HT1080 (cell line): ENCODE measurements around the gene PSEN1. TPM values are rescaled to one million over a fixed set of nuclear protein-coding genes. Genes with fewer than 3 reads are reported as not detected.
A peak's percentile ranks its signal among the peaks of the same experiment; 100 is the strongest.
"Not testable (repeated sequence)": the region's sequence is repeated elsewhere in the genome, so short reads cannot be mapped to it uniquely, and the experiment has no call there.

Experiments
- DNase-seq: peaks from one replicate; pipeline ENCODE4 v3.0.0-alpha.2; 2015; ENCODE audit warnings: low read depth
- total RNA-seq: library from RNA; depleted of rRNA; stranded (reverse); fragments of >200 nt; shearing (Covaris generic); gene quantifications from 2 replicates; pipeline ENCODE4 v1.2.3, GENCODE V29; 2014

Gene PSEN1
- total RNA-seq, 1 experiment from 2014 or later, result 27.0 TPM

DNA sequence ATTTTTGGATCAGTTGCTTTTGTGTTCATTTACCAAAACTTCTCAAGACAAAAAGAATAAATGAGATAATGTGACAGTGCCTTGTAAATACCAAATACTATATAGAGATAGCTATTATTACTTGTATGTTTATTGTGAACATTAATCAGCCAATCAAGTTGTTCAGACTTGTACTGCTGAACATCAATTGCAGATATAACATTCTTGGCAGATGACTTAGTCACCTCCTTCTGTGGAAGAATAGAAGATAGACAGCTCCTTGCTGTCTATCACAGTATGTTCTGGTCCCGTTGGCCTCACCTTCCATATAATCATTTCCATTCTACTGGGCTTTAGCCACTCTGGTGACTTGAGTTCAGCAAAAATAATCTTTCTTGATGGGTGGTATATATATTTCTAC is 30.1 kb downstream of the PSEN1 start:
- no peak for DNase-seq

GRCh38 chr14:73167727-73168126 is 31.4 kb downstream of the PSEN1 start:
- DNase-seq, result no peak

DNA sequence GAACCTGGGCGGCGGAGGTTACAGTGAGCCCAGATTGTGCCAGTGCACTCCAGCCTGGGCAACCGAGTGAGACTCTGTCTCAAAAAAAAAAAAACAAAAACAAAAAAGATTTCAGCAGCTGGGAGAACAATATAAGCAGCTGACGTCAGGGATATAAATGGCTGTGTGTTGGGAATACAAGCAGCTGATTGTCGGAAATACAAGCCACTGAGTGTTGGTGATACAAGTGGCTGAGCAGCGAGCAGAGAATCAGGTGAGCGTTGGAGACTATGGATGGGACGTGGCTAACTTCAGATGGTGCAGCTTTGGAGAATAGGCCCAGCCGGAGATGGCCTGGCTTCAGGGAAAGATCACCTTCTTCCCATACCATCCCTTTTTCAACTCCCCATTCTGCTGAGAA is 32.0 kb downstream of the PSEN1 start:
- no peak for DNase-seq

DNA sequence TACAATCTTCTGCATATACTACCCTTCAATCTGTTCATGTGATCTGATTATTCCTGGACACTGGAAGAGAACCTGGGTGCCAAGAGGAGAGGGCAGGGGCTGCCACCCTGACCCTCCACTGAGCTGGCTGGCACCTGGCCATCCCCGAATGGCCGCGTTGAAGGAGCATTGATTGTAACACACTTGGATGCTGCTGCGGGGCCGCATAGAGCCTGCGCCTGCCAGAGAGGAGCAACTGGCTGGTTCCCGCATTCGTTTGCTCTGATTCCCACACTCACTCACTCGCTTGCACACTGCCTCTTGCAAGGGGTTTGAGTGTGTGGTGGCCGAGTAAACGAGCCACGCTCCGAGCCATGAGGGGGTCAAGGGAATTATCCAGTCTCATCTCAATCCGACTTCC is 32.4 kb downstream of the PSEN1 start:
- no peak for DNase-seq

- DNase-seq, result not testable (repeated sequence)
These were observed 33.5 kb downstream of the PSEN1 start for GRCh38 chr14:73169855-73170254.

DNA sequence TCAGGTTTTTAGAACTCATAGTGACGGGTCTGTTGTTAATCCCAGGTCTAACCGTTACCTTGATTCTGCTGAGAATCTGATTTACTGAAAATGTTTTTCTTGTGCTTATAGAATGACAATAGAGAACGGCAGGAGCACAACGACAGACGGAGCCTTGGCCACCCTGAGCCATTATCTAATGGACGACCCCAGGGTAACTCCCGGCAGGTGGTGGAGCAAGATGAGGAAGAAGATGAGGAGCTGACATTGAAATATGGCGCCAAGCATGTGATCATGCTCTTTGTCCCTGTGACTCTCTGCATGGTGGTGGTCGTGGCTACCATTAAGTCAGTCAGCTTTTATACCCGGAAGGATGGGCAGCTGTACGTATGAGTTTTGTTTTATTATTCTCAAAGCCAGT is 34.4 kb downstream of the PSEN1 start:
- DNase-seq, result no peak

GRCh38 chr14:73172500-73172899 is 36.2 kb downstream of the PSEN1 start:
- no peak for DNase-seq

DNA sequence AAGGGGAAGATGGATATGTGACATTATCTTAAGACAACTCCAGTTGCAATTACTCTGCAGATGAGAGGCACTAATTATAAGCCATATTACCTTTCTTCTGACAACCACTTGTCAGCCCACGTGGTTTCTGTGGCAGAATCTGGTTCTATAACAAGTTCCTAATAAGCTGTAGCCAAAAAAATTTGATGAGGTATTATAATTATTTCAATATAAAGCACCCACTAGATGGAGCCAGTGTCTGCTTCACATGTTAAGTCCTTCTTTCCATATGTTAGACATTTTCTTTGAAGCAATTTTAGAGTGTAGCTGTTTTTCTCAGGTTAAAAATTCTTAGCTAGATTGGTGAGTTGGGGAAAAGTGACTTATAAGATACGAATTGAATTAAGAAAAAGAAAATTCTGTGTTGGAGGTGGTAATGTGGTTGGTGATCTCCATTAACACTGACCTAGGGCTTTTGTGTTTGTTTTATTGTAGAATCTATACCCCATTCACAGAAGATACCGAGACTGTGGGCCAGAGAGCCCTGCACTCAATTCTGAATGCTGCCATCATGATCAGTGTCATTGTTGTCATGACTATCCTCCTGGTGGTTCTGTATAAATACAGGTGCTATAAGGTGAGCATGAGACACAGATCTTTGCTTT is 36.9 kb downstream of the PSEN1 start:
- peak; percentile 32 for DNase-seq

DNA sequence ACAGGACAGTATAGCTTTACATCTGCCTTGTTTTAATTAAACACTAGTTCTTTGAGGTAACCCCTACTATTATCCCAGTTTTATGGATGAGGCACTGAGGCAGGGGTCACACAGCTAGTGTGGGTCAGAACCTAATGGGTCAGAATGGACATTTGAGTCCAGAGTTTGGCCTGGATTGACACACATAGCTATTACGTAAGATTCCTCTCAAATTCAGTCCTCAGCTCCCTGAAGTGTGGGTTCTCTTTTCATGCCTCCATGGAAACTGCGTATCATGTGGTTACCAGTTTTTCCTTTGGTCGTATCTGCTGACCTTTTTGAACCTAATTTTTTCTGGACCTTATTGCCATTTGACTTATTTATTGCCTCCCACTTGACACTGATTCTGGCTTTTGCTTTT is 40.4 kb downstream of the PSEN1 start:
- DNase-seq, result no peak

DNA sequence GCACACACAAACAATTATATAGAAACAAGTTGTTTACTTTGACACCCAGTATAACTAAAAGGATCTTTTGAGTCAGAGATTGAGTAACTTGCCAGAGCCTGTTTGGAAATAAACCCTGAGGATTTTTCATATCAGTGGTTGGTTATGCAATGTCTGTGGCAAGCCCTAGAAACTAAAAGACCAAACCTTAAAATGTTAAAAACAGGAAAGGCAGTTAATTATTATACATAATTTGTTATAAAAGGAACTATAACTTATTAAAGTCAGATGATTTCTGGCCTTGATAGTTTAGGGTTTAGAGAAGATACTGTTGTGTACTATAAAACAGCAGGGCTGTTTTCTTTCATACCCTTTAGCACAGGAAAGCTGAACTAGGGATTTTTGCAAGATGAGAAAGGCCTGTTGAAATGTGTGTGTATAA is 44.1 kb downstream of the PSEN1 start:
- no peak for DNase-seq

- DNase-seq, result not testable (repeated sequence)
These were observed 44.7 kb downstream of the PSEN1 start for GRCh38 chr14:73180969-73181368.

GRCh38 chr14:73188501-73188911 is 52.2 kb downstream of the PSEN1 start:
- DNase-seq, result peak; percentile 30

- DNase-seq, result no peak
These were observed 53.3 kb downstream of the PSEN1 start for GRCh38 chr14:73189651-73190050.

GRCh38 chr14:73191441-73191840 is 55.1 kb downstream of the PSEN1 start:
- DNase-seq, result no peak

- not testable (repeated sequence) for DNase-seq
These were observed 58.0 kb downstream of the PSEN1 start for GRCh38 chr14:73194306-73194705.

DNA sequence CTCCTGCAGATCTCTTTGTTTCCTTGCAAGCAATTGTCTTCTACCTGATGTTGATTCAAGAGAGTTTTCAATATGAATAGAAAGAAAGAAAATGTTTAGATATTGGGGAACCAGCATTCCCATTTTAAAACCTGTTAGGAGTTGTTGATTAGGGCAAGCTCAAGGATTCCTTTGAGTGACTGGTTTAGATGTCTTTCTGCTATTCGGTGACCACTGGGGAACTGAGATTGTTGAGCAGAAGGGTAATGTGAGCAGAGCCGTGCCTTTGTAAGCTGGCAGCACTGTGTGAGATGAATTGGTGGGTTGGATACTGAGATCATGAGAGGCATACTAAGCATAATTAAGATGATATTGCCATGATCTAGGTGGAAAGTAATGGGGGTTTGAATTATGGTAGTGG is 61.9 kb downstream of the PSEN1 start:
- no peak for DNase-seq

- no peak for DNase-seq
These were observed 67.2 kb downstream of the PSEN1 start for GRCh38 chr14:73203527-73203926.

DNA sequence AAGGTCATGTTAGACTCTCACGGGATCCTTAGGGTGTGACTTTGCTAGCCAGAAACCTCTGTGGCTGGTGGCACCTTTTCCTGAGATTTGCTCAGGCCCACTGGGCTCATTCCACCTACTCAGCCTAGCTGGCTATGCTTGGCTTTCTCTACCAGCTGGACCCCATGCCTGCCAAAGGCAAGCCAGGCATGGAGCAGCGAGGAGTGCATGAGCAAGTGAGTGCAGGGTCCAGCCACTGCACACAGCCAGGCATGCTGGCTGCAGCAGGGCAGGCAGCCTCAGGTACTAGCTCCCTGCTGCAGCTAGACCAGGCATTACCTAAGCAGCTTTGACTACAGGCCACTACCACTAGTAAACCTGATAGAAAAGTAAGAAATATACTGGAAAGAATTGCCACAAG is 71.3 kb downstream of the PSEN1 start:
- no peak for DNase-seq

DNA sequence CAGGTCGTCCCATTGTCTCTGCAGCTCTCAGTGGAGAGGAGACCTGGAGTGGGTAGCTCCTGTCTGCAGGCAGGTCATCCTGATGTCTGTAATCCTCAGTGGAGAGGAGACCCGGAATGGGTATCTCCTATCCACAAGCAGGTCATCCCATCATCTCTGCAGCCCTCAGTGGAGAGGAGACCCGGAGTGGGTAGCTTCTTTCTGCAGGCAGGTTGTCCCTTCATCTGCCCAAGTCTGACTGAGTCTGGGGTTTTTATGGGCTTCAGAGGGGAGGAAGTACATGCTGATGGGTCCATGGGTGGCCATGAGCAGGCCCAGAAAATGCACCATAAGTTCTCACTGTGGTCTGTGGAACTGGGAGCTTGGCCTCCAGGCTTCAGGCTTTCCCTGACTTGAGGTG is 72.1 kb downstream of the PSEN1 start:
- DNase-seq, result no peak

GRCh38 chr14:73208846-73209245 is 72.5 kb downstream of the PSEN1 start:
- no peak for DNase-seq

DNA sequence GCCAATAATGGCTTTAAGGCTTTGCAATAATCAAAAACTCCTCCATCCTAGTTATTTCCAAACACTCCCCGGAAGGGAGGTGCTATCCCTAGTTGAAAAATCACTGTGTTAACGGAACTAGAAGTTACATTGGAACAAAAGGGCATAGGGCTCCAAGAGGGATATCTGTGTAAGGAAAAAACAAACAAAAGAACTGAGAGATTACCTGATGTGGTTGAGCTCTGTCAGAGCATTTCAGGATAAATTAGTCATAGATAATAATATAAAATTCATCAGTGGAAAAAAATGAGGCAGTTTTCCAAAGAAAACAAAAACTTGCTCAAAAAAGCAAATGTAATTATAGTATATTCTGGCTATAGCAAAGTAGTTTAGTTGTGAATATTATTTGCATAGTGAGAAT is 73.6 kb downstream of the PSEN1 start:
- peak; percentile 32 for DNase-seq

- DNase-seq, result no peak
These were observed 75.1 kb downstream of the PSEN1 start for GRCh38 chr14:73211251-73212040.

DNA sequence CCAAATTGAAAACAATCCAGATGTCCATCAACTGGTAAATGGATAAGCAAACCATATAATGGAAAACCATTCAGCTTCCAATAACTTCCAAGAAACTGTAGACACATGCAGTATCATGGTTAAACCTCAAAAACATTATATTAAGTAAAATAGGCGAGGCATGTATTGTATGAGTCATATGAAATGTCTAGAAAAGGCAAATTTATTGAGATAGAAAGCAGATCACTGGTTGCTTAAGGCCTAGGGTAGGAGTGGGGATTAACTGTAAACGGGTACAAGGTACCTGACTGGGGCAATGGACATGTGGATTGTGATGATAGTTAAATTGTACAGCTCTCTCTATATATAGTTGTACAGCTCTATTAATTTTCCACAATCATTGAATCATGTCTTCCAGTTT is 79.7 kb downstream of the PSEN1 start:
- no peak for DNase-seq
